HUES64 (cell line): ENCODE results near the gene SLC4A5.
"Not testable (repeated sequence)": the region's sequence is repeated elsewhere in the genome, so short reads cannot be mapped to it uniquely, and the experiment has no call there.

Experiments used
- H3K27ac ChIP-seq: 2 replicates; pipeline ENCODE4 v1.7.0; 2013; ENCODE audit warnings: low read depth, low read length, inconsistent platforms
- H3K27me3 ChIP-seq: 2 replicates; pipeline ENCODE4 v1.6.1; 2013; ENCODE audit warnings: mild to moderate bottlenecking, low read length; ENCODE audit not compliant: insufficient read depth
- H3K36me3 ChIP-seq: 2 replicates; pipeline ENCODE4 v1.6.1; 2013; ENCODE audit warnings: mild to moderate bottlenecking, low read length; ENCODE audit not compliant: insufficient read depth
- H3K4me1 ChIP-seq: 2 replicates; pipeline ENCODE4 v1.6.1; 2013; ENCODE audit warnings: mild to moderate bottlenecking, low read length, moderate library complexity; ENCODE audit not compliant: insufficient read depth
- H3K4me3 ChIP-seq: 2 replicates; pipeline ENCODE4 v1.5.1; 2013; ENCODE audit warnings: mild to moderate bottlenecking, low read length, moderate library complexity
- H3K9ac ChIP-seq: 2 replicates; pipeline ENCODE4 v1.6.1; 2013; ENCODE audit warnings: mild to moderate bottlenecking, low read depth, low read length
- H3K9me3 ChIP-seq: 2 replicates; pipeline ENCODE4 v1.6.1; 2013; ENCODE audit warnings: low read depth, low read length; ENCODE audit not compliant: insufficient read depth
- WGBS: fragments of 150-250, 120-280 bp; methylation state at CpG from one replicate; pipeline ENCODE4 v1.1.7; 2013; ENCODE audit warnings: missing lambda C conversion rate; 5-methylcytosine and 5-hydroxymethylcytosine counted together

SLC4A5 gene

GRCh38 chr2:74366036-74366435 lies 22.8 kb upstream of the SLC4A5 start:
- 93% methylated on average over 3 of the region's 3 CpGs for WGBS

GRCh38 chr2:74364533-74365505 lies 21.6 kb upstream of the SLC4A5 start:
- WGBS, result 93% methylated on average over 8 of the region's 8 CpGs
- peaks cover 99% of the 10 kb centered on the region for H3K36me3 ChIP-seq

More at GRCh38 chr2:74366036-74366435, 22.8 kb upstream of the SLC4A5 start:
- Histone ChIP-seq H3K27ac (no peak overlapping the region), H3K9ac (no peak overlapping the region), H3K4me1 (no peaks in the 10 kb centered on the region), H3K4me3 (no peak overlapping the region), H3K27me3 (no peaks in the 10 kb centered on the region), H3K36me3 (peaks cover 99% of the 10 kb centered on the region), H3K9me3 (no peaks in the 10 kb centered on the region)

GRCh38 chr2:74361327-74361726 lies 18.1 kb upstream of the SLC4A5 start:
- Histone ChIP-seq H3K9ac (no peak overlapping the region), H3K27me3 (no peaks in the 10 kb centered on the region), H3K27ac (no peak overlapping the region), H3K4me1 (0 out of 2 replicates have a peak, but pooled peaks cover 4% of the 10 kb centered on the region), H3K36me3 (peaks cover 96% of the 10 kb centered on the region), H3K4me3 (no peak overlapping the region), H3K9me3 (no peaks in the 10 kb centered on the region)
- 93% methylated on average over 11 of the region's 11 CpGs for WGBS

More at GRCh38 chr2:74364533-74365505, 21.6 kb upstream of the SLC4A5 start:
- Histone ChIP-seq H3K27ac (no peak overlapping the region), H3K27me3 (no peaks in the 10 kb centered on the region), H3K4me1 (no peaks in the 10 kb centered on the region), H3K9me3 (no peaks in the 10 kb centered on the region), H3K4me3 (no peak overlapping the region), H3K9ac (no peak overlapping the region)

- Histone ChIP-seq H3K27ac (no peak overlapping the region), H3K36me3 (peaks cover 70% of the 10 kb centered on the region)
Observed at GRCh38 chr2:74357627-74358026, 14.4 kb upstream of the SLC4A5 start.

GRCh38 chr2:74349889-74350288 lies 6.7 kb upstream of the SLC4A5 start:
- Histone ChIP-seq H3K9ac (no peak overlapping the region), H3K9me3 (no peaks in the 10 kb centered on the region), H3K4me1 (no peaks in the 10 kb centered on the region), H3K27ac (no peak overlapping the region), H3K36me3 (no peaks in the 10 kb centered on the region), H3K27me3 (no peaks in the 10 kb centered on the region), H3K4me3 (no peak overlapping the region)
- 92% methylated on average over 4 of the region's 4 CpGs for WGBS

More at GRCh38 chr2:74357627-74358026, 14.4 kb upstream of the SLC4A5 start:
- H3K27me3 ChIP-seq, result no peaks in the 10 kb centered on the region
- H3K4me3 ChIP-seq, result no peak overlapping the region
- no peak overlapping the region for H3K9ac ChIP-seq
- no peaks in the 10 kb centered on the region for H3K9me3 ChIP-seq
- 0 out of 2 replicates have a peak, but pooled peaks cover 4% of the 10 kb centered on the region for H3K4me1 ChIP-seq

- H3K9ac ChIP-seq, result no peak overlapping the region
- no peaks in the 10 kb centered on the region for H3K9me3 ChIP-seq
- no peak overlapping the region for H3K27ac ChIP-seq
- no peak overlapping the region for H3K4me3 ChIP-seq
- H3K4me1 ChIP-seq, result no peaks in the 10 kb centered on the region
- 90% methylated on average over 3 of the region's 3 CpGs for WGBS
- H3K27me3 ChIP-seq, result no peaks in the 10 kb centered on the region
- H3K36me3 ChIP-seq, result no peaks in the 10 kb centered on the region
Observed at GRCh38 chr2:74347742-74348141, 4.5 kb upstream of the SLC4A5 start.

GRCh38 chr2:74347303-74347702 lies 4.1 kb upstream of the SLC4A5 start:
- Histone ChIP-seq H3K27ac (no peak overlapping the region), H3K27me3 (no peaks in the 10 kb centered on the region), H3K36me3 (no peaks in the 10 kb centered on the region), H3K9ac (no peak overlapping the region), H3K4me1 (no peaks in the 10 kb centered on the region), H3K9me3 (no peaks in the 10 kb centered on the region), H3K4me3 (no peak overlapping the region)
- 67% methylated on average over 1 of the region's 1 CpG for WGBS

- 85% methylated on average over 7 of the region's 8 CpGs for WGBS
- no peaks in the 10 kb centered on the region for H3K9me3 ChIP-seq
- no peak overlapping the region for H3K4me3 ChIP-seq
- no peak overlapping the region for H3K27ac ChIP-seq
- no peaks in the 10 kb centered on the region for H3K36me3 ChIP-seq
- H3K4me1 ChIP-seq, result no peaks in the 10 kb centered on the region
- H3K9ac ChIP-seq, result no peak overlapping the region
- H3K27me3 ChIP-seq, result no peaks in the 10 kb centered on the region
Observed at GRCh38 chr2:74345272-74345943, 2.2 kb upstream of the SLC4A5 start.

GRCh38 chr2:74336227-74336626 lies 7.0 kb downstream of the SLC4A5 start:
- H3K27ac ChIP-seq, H3K9me3 ChIP-seq, H3K27me3 ChIP-seq, H3K36me3 ChIP-seq, H3K9ac ChIP-seq, H3K4me3 ChIP-seq, H3K4me1 ChIP-seq: not testable (repeated sequence)
- 90% methylated on average over 1 of the region's 2 CpGs for whole genome bisulfite sequencing

GRCh38 chr2:74334931-74335333 lies 8.3 kb downstream of the SLC4A5 start:
- Histone ChIP-seq H3K27me3 (no peaks in the 10 kb centered on the region), H3K9me3 (no peaks in the 10 kb centered on the region), H3K4me3 (no peak overlapping the region), H3K27ac (no peak overlapping the region), H3K9ac (no peak overlapping the region), H3K36me3 (no peaks in the 10 kb centered on the region), H3K4me1 (no peaks in the 10 kb centered on the region)
- 30% methylated on average over 3 of the region's 3 CpGs for WGBS

- WGBS, result 91% methylated on average over 6 of the region's 6 CpGs
- Histone ChIP-seq H3K27ac (no peak overlapping the region), H3K27me3 (no peaks in the 10 kb centered on the region), H3K4me1 (no peaks in the 10 kb centered on the region), H3K9me3 (no peaks in the 10 kb centered on the region), H3K36me3 (no peaks in the 10 kb centered on the region), H3K4me3 (no peak overlapping the region), H3K9ac (no peak overlapping the region)
Observed at GRCh38 chr2:74333896-74334586, 9.2 kb downstream of the SLC4A5 start.
